ENCODE results near the gene TPH2. TPM values are rescaled to one million over a fixed set of nuclear protein-coding genes. Genes with fewer than 3 reads are reported as not detected.

The TPH2 gene
- total and polyA plus RNA-seq, 2 of the 13 experiments (the other 11 are each of a cell fraction or from before 2014, with no cell fraction given): not detected

GRCh38 chr12:72036393-72036792 lies 97.7 kb downstream of the TPH2 start:
- FAIRE-seq (no peak), ATAC-seq (no peak), DNase-seq (ENCODE audit: low spot score) (no peak)
- no peak overlapping the region for H3K4me3 ChIP-seq (replicated peaks in 1 of 3; ENCODE audit: insufficient read depth in 1 of 3, low read depth in 2 of 3, low read length in 3 of 3)
- POLR2A ChIA-PET: no interaction called here
- 0% methylated on average over 1 of the region's 1 CpG for WGBS (ENCODE audit: low lambda C conversion rate)
- no peaks in the 10 kb centered on the region for H3K9me3 ChIP-seq (ENCODE audit: low read length)
- H3K9ac ChIP-seq (ENCODE audit: insufficient read depth, low read depth, low read length): no peak overlapping the region
- no peaks in the 10 kb centered on the region for H3K27me3 ChIP-seq (ENCODE audit: control insufficient read depth in 1 of 2, insufficient read depth in 2 of 2, low read length in 2 of 2)
- H2AFZ ChIP-seq (ENCODE audit: low read length): no peak overlapping the region
- no peak for TF ChIP-seq MXI1 (IDR thresholded peaks at IDR 0.05; ENCODE audit: borderline replicate concordance, low read depth, low read length)
- no peak for TF ChIP-seq MAFK (conservative IDR thresholded peaks at IDR 0.05 in 1 of 2, IDR thresholded peaks at IDR 0.05 in 1 of 2; ENCODE audit: low read length in 2 of 2)
- TF ChIP-seq ZNF205 (CRISPR knock-in tag; IDR thresholded peaks at IDR 0.05): no peak
- no peak for TF ChIP-seq JUN (CRISPR knock-in tag; IDR thresholded peaks at IDR 0.05)
- no peak for TF ChIP-seq TRAFD1 (CRISPR knock-in tag; IDR thresholded peaks at IDR 0.05; ENCODE audit: borderline replicate concordance)
- TF ChIP-seq THAP9 (CRISPR knock-in tag; IDR thresholded peaks at IDR 0.05; ENCODE audit: borderline replicate concordance): no peak
- no peak for TF ChIP-seq WIZ (CRISPR knock-in tag; IDR thresholded peaks at IDR 0.05)
- no peak for TF ChIP-seq ZNF274 (CRISPR knock-in tag; IDR thresholded peaks at IDR 0.05)
- TF ChIP-seq, protein P1, sequence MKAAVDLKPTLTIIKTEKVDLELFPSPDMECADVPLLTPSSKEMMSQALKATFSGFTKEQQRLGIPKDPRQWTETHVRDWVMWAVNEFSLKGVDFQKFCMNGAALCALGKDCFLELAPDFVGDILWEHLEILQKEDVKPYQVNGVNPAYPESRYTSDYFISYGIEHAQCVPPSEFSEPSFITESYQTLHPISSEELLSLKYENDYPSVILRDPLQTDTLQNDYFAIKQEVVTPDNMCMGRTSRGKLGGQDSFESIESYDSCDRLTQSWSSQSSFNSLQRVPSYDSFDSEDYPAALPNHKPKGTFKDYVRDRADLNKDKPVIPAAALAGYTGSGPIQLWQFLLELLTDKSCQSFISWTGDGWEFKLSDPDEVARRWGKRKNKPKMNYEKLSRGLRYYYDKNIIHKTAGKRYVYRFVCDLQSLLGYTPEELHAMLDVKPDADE (CRISPR knock-in tag; IDR thresholded peaks at IDR 0.05): no peak
- TF ChIP-seq ZFP37 (CRISPR knock-in tag; IDR thresholded peaks at IDR 0.05; ENCODE audit: borderline replicate concordance): no peak
- no peak for TF ChIP-seq CSRNP1 (CRISPR knock-in tag; IDR thresholded peaks at IDR 0.05)
- TF ChIP-seq, protein P2, sequence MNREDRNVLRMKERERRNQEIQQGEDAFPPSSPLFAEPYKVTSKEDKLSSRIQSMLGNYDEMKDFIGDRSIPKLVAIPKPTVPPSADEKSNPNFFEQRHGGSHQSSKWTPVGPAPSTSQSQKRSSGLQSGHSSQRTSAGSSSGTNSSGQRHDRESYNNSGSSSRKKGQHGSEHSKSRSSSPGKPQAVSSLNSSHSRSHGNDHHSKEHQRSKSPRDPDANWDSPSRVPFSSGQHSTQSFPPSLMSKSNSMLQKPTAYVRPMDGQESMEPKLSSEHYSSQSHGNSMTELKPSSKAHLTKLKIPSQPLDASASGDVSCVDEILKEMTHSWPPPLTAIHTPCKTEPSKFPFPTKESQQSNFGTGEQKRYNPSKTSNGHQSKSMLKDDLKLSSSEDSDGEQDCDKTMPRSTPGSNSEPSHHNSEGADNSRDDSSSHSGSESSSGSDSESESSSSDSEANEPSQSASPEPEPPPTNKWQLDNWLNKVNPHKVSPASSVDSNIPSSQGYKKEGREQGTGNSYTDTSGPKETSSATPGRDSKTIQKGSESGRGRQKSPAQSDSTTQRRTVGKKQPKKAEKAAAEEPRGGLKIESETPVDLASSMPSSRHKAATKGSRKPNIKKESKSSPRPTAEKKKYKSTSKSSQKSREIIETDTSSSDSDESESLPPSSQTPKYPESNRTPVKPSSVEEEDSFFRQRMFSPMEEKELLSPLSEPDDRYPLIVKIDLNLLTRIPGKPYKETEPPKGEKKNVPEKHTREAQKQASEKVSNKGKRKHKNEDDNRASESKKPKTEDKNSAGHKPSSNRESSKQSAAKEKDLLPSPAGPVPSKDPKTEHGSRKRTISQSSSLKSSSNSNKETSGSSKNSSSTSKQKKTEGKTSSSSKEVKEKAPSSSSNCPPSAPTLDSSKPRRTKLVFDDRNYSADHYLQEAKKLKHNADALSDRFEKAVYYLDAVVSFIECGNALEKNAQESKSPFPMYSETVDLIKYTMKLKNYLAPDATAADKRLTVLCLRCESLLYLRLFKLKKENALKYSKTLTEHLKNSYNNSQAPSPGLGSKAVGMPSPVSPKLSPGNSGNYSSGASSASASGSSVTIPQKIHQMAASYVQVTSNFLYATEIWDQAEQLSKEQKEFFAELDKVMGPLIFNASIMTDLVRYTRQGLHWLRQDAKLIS (CRISPR knock-in tag; IDR thresholded peaks at IDR 0.05): no peak
- TF ChIP-seq ZNF713 (CRISPR knock-in tag; IDR thresholded peaks at IDR 0.05): no peak
- TF ChIP-seq ATF1 (CRISPR knock-in tag; IDR thresholded peaks at IDR 0.05): no peak
- H3K36me3 ChIP-seq (replicated peaks in 1 of 2; ENCODE audit: control insufficient read depth in 1 of 2, insufficient read depth in 2 of 2, low read length in 2 of 2): no peaks in the 10 kb centered on the region
- no TSS peak for BruUV-seq (replicated peaks)
- H3K79me2 ChIP-seq (ENCODE audit: insufficient read depth, low read length): no peaks in the 10 kb centered on the region
- no peak overlapping the region for H3K4me2 ChIP-seq (ENCODE audit: low read depth, low read length)
- H3K27ac ChIP-seq (ENCODE audit: extremely low read length, insufficient read depth, low read length): no peak overlapping the region
- no peaks in the 10 kb centered on the region for H3K4me1 ChIP-seq (ENCODE audit: insufficient read depth, low read length)
- CTCF ChIA-PET (ENCODE audit: low intra/inter-chr PET ratio, low total read pairs): no interaction called here
- in situ Hi-C loops (cut with HindIII; ENCODE audit: extremely low pct_ligation_motif_present, low pct_unique_long_range_greater_than_20kb): no loop called here
- intact Hi-C loops (cut with micrococcal nuclease; ENCODE audit: unreplicated experiment): no loop called here
- no peaks in the 10 kb centered on the region for H4K20me1 ChIP-seq (ENCODE audit: insufficient read depth, low read length)

Data from HepG2 (cell line).